ENCODE measurements around the gene MBNL1.
"Not testable (repeated sequence)": the region's sequence is repeated elsewhere in the genome, so short reads cannot be mapped to it uniquely, and the experiment has no call there.

The MBNL1 gene

DNA sequence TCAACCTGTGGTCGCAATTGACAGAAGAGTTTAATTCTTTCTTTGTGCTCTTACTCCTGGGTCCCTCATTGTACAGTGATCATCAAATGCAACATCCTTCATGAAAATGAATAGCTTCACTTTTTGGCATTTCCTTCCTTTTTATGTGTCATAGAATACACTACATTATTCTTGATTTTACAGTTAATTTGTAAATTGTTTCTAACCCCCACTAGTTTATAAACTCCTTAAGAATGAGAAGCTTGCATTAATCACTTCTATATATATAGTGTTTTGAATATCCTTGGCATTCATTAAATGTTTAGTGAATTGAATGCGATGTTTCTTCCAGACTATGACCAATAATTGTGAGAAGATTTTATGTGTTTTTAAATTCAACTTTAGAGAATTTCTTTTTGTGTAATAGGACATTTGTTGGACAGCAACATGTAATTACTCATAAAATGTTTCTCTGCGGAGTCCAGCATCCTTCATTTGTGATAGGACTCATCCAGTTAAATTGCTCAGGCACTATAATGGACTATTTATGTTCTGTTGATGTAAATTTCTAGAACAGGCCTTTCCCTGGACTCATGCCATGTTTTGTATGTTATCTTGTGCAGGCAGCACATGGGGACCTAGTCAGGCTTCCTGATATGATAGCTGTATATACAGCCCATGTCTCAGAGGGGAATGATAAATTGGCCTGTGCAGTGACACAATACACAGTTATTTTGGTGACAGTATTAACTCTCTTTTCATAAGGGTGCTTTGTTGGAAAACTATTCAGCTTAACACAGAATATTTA, 51.3 kb downstream of the MBNL1 start:
- no peak for DNase-seq (ENCODE audit: low read depth in 2 of 2)

DNA sequence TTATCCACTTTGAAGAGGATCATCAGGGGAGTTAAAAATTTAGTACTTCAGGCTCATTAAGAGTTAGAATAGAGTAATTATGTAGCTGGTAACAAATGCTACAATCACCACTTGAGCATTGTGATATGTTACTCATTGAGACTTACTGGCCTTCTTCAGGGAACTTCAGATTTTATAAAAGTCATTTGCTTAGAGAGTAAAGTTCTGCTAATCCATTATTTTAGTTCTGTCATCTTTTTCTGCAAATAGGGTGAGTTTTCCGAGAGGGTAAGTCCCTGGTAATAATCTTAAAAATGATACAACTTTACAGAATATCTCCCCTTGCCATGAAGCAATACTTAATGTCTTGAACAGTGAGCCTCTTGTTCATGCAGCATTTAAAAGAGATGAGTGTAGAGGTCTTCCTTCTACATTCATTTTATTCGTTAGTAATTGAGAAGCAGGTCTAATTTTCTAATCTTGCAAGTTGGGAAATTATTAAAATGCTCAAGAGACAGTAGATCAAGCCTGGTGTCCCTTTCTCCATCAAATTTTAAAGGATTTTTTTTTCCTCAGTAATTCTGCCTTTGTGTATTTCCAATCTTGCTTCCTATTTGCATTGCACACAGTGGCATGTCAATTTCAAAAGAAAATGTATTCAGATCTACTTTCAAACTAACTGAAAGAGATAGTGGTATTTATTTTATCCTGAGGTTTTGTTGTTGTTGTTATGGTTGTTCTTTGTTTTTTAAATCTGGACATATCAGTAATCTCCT, 52.6 kb downstream of the MBNL1 start:
- no peak for DNase-seq (ENCODE audit: low read depth in 2 of 2)

DNA sequence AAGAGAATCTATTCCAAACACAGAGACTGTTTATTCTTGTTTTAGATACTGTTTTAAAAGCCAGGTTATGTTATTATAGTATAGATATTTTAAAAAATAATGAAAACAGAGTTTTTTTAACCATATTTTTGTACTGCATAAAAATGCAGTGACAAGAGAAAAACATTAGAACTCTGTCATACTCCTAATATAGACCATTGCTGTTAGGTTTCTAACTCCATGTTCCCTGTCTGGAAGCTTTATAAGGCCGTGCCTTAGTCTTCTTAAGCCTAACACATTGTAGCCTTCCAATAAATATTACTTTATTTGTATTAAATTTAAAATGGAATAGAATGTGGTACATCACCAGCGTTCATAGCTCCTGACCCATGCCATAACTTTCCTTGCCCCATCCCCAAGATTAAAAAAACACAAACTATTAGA, 53.2 kb downstream of the MBNL1 start:
- DNase-seq (ENCODE audit: low read depth in 2 of 2) = no peak

GRCh38 chr3:152322756-152323155, 54.0 kb downstream of the MBNL1 start:
- no peak for DNase-seq (ENCODE audit: low read depth in 2 of 2)

GRCh38 chr3:152323834-152324233, 55.1 kb downstream of the MBNL1 start:
- no peak for DNase-seq (ENCODE audit: low read depth in 2 of 2)

DNA sequence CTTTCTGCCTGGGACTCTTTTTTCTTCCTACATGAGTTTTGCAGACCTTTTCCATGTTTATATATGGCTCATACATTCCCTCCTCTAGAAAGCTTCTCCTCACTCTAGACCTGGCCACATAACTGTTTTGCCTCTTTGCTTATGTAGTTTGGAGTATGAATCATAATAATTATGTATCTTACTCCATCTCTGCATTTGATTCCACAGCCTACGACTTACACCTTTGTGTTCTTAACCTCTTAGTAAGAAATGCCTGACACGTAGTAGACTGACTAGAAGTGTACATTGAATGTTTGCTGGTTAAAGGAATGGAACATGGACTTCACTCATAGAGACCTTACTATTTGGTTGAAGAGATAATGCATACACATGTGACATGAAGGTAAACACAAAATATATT, 56.4 kb downstream of the MBNL1 start:
- DNase-seq (ENCODE audit: low read depth in 2 of 2) = no peak

- no peak for DNase-seq (ENCODE audit: low read depth in 2 of 2)
Measured at GRCh38 chr3:152327203-152327602, 58.5 kb downstream of the MBNL1 start.

GRCh38 chr3:152328841-152329240, 60.1 kb downstream of the MBNL1 start:
- no peak for DNase-seq (ENCODE audit: low read depth in 2 of 2)

DNA sequence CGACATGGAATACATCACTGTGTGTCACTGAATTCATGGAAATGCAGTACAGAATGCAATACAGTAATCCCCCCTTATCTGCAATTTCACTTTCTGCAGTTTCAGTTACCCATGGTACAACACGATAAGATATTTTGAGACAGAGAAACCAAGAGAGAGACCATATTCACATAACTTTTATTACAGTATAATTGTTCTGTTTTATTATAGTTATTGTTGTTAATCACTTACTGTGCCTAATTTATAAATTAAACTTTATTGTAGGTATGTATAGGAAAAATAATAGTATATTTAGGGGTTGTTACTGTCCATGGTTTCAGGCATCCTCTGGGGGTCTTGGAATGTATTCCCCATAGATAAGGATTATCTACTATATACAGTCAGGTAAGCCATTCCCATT, 61.8 kb downstream of the MBNL1 start:
- no peak for DNase-seq (ENCODE audit: low read depth in 2 of 2)

GRCh38 chr3:152331018-152331541, 62.4 kb downstream of the MBNL1 start:
- DNase-seq (ENCODE audit: low read depth in 2 of 2) = no peak

DNA sequence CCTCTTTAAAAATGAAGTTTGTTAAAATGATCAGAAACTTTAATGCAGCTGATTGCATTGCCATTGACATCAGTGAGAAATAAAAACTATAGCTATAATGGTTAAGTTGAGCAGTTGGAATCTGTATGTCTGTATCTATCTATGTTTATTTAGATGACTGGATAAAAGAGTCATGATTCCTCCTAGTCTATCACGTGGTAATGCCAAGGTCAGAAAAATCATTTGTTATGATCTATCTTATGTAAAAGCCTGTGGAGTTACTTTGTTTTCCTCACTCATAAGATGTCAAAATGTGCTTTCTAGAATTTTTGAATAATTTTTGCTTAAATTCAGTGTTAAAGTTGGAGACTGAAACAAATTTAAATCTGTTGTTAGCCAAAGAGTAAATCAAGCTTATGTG, 63.3 kb downstream of the MBNL1 start:
- no peak for DNase-seq (ENCODE audit: low read depth in 2 of 2)

DNA sequence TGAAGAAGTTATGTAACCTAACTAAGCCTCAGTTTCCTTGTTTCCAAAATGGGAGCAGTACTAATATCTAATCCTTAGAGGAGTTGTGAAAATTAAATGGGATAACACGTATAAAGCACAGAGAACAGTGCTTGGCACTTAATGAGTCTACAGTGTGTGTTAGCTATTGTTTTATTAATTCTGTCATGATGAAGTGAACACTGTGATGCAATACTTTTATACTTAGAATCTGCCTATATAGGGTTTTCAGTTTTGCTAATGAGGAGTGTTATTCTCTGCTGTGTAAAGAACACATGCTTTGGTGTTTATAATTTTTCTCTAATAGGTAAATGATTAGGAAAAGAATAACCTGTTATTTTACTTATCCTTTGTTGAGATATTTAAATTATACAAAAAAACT, 65.2 kb downstream of the MBNL1 start:
- no peak for DNase-seq (ENCODE audit: low read depth in 2 of 2)

DNA sequence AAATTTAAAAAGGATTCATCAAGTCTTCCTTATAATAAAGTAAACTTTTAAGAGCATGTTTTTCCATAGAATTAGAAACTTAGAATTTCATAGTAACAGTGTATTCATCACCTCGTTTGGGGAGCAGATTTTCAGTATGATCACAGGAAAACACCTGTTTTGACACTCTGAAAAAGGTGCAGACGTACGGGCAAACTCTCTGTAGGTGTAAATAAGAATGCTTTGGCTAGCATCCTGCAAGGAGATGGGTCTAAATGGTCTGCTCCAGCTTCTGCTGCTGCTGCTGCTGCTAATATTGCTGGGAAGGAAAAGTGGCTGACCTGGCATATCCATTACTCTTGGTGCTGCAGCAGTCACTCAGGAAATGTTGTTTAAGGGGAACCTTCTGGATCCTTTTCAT, 66.0 kb downstream of the MBNL1 start:
- no peak for DNase-seq (ENCODE audit: low read depth in 2 of 2)

GRCh38 chr3:152335273-152335672, 66.5 kb downstream of the MBNL1 start:
- no peak for DNase-seq (ENCODE audit: low read depth in 2 of 2)

DNA sequence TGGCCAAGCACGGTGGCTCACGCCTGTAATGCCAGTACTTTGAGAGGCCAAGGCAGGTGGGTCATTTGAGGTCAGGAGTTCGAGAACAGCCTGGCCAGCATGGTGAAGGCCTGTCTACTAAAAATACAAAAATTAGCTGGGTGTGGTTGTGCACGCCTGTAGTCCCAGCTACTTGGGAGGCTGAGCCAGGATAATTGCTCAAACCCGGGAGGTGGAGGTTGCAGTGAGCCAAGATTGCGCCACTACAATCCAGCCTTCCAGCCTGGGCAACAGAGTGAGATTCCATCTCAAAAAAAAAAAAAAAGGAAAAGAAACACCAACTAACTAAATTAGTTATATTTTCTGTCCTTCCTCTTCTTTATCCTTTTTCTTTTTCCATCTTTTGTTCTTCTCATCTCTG, 68.6 kb downstream of the MBNL1 start:
- DNase-seq (ENCODE audit: low read depth in 2 of 2) = not testable (repeated sequence)

GRCh38 chr3:152338159-152338720, 69.5 kb downstream of the MBNL1 start:
- DNase-seq (ENCODE audit: low read depth in 2 of 2) = no peak

GRCh38 chr3:152339881-152340505, 71.3 kb downstream of the MBNL1 start:
- no peak for DNase-seq (ENCODE audit: low read depth in 2 of 2)

DNA sequence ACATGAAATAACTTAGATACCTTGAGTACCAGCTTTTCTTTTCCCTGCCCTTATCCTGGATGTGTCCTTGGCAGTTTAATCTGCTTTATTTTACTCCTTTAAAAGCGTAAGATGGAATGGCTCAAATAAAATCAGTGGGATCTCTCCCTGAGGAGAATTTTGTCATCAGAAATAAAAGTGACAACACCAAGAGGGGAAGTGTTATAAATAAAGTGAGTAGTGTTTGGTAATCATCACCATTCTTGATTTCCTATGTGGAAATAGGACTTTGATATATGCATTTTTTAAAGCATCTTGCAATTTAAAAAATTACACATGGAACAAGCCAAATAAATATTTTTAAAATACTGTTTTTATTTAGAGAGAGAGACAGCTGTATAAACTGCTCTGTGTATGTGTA, 76.5 kb downstream of the MBNL1 start:
- DNase-seq (ENCODE audit: low read depth in 2 of 2) = no peak

GRCh38 chr3:152346058-152346457, 77.3 kb downstream of the MBNL1 start:
- DNase-seq (ENCODE audit: low read depth in 2 of 2) = no peak

DNA sequence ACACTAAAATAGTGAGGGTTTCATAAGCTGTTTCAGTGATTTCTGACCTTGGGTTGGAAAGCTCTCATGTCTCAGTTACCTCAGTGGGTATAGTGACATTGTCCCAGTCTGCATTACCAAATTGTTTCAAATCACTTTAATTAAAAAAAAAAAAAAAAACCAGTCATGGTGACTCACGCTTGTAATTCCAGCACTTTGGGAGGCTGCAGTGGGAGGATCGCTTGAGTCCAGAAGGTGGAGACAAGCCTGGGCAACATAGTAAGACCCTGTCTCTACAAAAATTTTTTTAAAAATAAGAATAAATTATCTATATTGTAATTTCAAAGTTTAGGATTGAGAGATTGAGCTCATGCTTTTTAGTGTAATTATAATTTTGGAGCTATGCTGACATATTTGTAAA, 78.0 kb downstream of the MBNL1 start:
- DNase-seq (ENCODE audit: low read depth in 2 of 2) = no peak

DNA sequence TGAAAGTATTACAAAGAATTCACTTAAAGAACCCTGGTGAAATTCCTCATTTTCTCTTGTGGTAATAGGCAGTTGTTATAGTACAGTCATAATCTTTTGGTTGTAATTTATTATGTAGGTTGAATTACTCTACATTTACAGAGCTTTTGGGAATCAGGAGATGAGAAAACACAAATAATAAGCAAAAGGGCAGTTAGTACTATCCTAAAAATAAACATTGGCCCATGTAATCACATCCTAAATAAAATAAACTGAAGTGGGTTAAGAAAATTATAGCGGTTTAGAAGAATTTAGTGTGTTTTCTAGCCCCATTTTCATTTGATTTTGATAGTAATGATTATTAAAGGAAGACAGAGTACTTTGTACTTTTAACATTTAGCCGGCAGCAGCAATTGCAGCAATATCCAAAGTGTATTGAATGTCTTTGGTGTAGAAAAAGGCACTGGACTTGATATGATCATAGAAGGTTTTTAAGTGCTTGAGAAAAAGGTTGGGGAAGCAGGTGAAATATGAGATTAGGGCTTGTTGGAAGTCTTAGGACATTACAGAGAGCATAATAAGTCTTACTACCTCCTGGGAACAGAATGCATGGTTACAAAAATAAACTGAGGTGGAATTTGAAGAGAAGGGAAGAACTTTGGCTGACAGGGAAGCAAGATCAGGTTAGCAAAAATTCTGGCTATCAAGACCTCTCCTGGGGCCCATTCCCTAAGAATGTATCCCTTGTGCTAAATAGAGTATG, 79.9 kb downstream of the MBNL1 start:
- no peak for DNase-seq (ENCODE audit: low read depth in 2 of 2)

DNA sequence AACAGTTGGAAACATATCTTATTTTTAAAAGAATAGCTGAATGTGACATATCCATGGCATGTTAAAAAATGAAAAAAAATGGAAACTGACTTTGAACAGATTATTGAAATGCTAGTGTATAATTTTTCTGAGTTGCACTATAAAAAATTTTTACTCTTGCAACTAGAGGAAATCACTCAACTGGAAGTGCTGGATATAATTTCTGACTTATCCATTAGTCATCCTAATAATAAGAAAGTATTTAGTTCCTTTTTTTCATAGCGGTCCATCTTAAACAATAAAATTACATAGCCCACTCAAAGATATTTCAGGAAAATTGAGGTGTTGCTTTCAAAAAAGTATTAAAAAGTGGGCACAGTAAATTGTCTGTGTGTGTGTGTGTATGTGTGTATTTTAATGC, 80.7 kb downstream of the MBNL1 start:
- no peak for DNase-seq (ENCODE audit: low read depth in 2 of 2)
